Erythroblast (primary cell): ENCODE data around the gene SGF29.
"Not testable (repeated sequence)": the region's sequence is repeated elsewhere in the genome, so short reads cannot be mapped to it uniquely, and the experiment has no call there.

ENCODE experiments used
- GATA1 ChIP-seq: IDR thresholded peaks from 2 replicates; pipeline ENCODE4 v1.6.1; 2011; ENCODE audit warnings: low read depth, mild to moderate bottlenecking, control low read depth, low read length, moderate library complexity
- POLR2A ChIP-seq: IDR thresholded peaks from 2 replicates; pipeline ENCODE4 v1.6.1; 2011; ENCODE audit warnings: mild to moderate bottlenecking, low read length

DNA sequence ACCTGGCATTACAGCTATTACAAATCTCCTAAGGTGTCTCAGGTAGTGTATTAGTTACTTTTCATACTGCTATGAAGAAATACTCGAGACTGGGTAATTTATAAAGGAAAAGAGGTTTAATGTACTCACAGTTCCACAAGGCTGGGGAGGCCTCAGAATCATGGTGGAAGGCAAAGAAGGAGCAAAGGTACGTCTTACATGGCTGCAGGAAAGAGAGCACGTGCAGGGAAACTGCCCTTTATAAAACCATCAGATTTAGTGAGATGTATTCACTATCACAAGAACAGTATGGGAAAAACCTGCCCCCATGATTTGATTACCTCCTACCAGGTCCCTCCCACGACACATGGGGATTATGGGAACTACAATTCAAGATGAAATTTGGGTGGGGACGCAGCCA is 77.2 kb downstream of the SGF29 start:
- TF ChIP-seq POLR2A, GATA1: not testable (repeated sequence)
